HCT116 (cell line): ENCODE data around the gene OTOP3. TPM values are rescaled to one million over a fixed set of nuclear protein-coding genes. Genes with fewer than 3 reads are reported as not detected.

Experiments
- ATAC-seq: fragments of 200-7000 bp; cut with Tn5 transposase; 2 replicates; pipeline ENCODE4 v1.9.1; 2020; ENCODE audit warnings: mild to moderate bottlenecking, moderate library complexity
- BruUV-seq: library from RNA; stranded (reverse); fragments of 400-500 nt; replicated peaks from 2 replicates; lab custom pipeline; 2021; lab: Mats Ljungman, UMichigan
- CTCF ChIA-PET: fragments of 300-600 bp; sonication (Branson Sonifier 250); formaldehyde crosslinking; loops from one replicate; lab custom pipeline; 2021; ENCODE audit warnings: antibody characterized with exemption; lab: Charles Lee
- POLR2A ChIA-PET: fragments of 300-600, 350-600 bp; sonication (Branson Sonifier 250); formaldehyde crosslinking; loops from one replicate; lab custom pipeline; 2021; ENCODE audit warnings: antibody characterized with exemption; lab: Charles Lee
- RAD21 ChIA-PET, 2 experiments: fragments of 300-600 bp; sonication (Branson Sonifier 250); formaldehyde crosslinking; loops; one replicate each; lab custom pipeline; 2023; ENCODE audit warnings: low total read pairs in 2 of 2; ENCODE audit not compliant: uncharacterized antibody in 2 of 2, unreplicated experiment in 2 of 2, low non-redundant PET in 1 of 2; lab: Charles Lee
- DNase-seq: peaks from one replicate; pipeline ENCODE4 v3.0.0-alpha.2; 2010; ENCODE audit warnings: low read depth, low spot score
- H2AFZ ChIP-seq: fragments of 200-600 bp; shearing (Covaris generic), sonication (generic); 2 replicates; pipeline ENCODE4 v1.6.1; 2017; ENCODE audit warnings: low read depth, mixed run types, mixed read lengths, antibody characterized with exemption, low read length; ENCODE audit not compliant: poor library complexity, severe bottlenecking
- H3K27ac ChIP-seq: 2 replicates; pipeline ENCODE4 v1.5.1; 2012; ENCODE audit warnings: low read depth, low read length
- H3K27me3 ChIP-seq: fragments of 200-600 bp; sonication (generic); 2 replicates; pipeline ENCODE4 v1.6.1; 2016; ENCODE audit warnings: mixed run types, low read length, mixed read lengths; ENCODE audit not compliant: insufficient read depth
- H3K36me3 ChIP-seq, 2 experiments: fragments of 200-500 bp in 1 of 2; fragments of 200-600 bp in 1 of 2; sonication (Bioruptor generic) in 1 of 2; sonication (generic) in 1 of 2; 2 replicates each; pipeline versions ENCODE4 v1.5.1 to v1.6.1; 2014 to 2016; ENCODE audit warnings: low read length in 2 of 2, inconsistent platforms in 1 of 2, mixed read lengths in 1 of 2, mixed run types in 1 of 2; ENCODE audit not compliant: insufficient read depth in 2 of 2, control insufficient read depth in 1 of 2
- H3K4me1 ChIP-seq, 2 experiments: fragments of 200-600 bp in 1 of 2; sonication (generic) in 1 of 2; 2 replicates each; pipeline versions ENCODE4 v1.5.1 to v1.6.1; 2012 to 2017; ENCODE audit warnings: low read length in 2 of 2, inconsistent platforms in 1 of 2, mild to moderate bottlenecking in 1 of 2, mixed read lengths in 1 of 2, mixed run types in 1 of 2, moderate library complexity in 1 of 2; ENCODE audit not compliant: insufficient read depth in 2 of 2, control insufficient read depth in 1 of 2
- H3K4me2 ChIP-seq: fragments of 200-600 bp; sonication (generic); 2 replicates; pipeline ENCODE4 v1.6.1; 2017; ENCODE audit warnings: mixed run types, low read length, mixed read lengths
- H3K4me3 ChIP-seq, 2 experiments: fragments of 200-600 bp in 1 of 2; sonication (generic) in 1 of 2; replicated peaks in 1 of 2; 2 replicates each; pipeline ENCODE4 v1.5.1; 2011 to 2016; ENCODE audit warnings: low read length in 2 of 2, control low read depth in 1 of 2, low read depth in 1 of 2, mild to moderate bottlenecking in 1 of 2, mixed read lengths in 1 of 2, mixed run types in 1 of 2
- H3K79me2 ChIP-seq: fragments of 200-600 bp; sonication (generic); 2 replicates; pipeline ENCODE4 v1.6.1; 2017; ENCODE audit warnings: mild to moderate bottlenecking, mixed run types, low read length, moderate library complexity, mixed read lengths; ENCODE audit not compliant: insufficient read depth
- H3K9ac ChIP-seq: fragments of 200-600 bp; sonication (generic); 2 replicates; pipeline ENCODE4 v1.6.1; 2016; ENCODE audit warnings: low read length, mixed read lengths
- H3K9me2 ChIP-seq: fragments of 200-600 bp; sonication (generic), shearing (Covaris generic); 2 replicates; pipeline ENCODE4 v1.6.1; 2017; ENCODE audit warnings: mixed run types, mild to moderate bottlenecking, moderate library complexity; ENCODE audit not compliant: insufficient read depth
- H3K9me3 ChIP-seq, 2 experiments: fragments of 200-500 bp in 1 of 2; fragments of 200-600 bp in 1 of 2; sonication (Bioruptor generic) in 1 of 2; sonication (generic) in 1 of 2; 2 replicates each; pipeline ENCODE4 v1.6.1; 2014 to 2017; ENCODE audit warnings: low read length in 2 of 2, mixed read lengths in 2 of 2, inconsistent platforms in 1 of 2, low read depth in 1 of 2, mild to moderate bottlenecking in 1 of 2, mixed run types in 1 of 2, moderate library complexity in 1 of 2; ENCODE audit not compliant: control insufficient read depth in 1 of 2, insufficient read depth in 1 of 2
- H4K20me1 ChIP-seq: fragments of 200-600 bp; sonication (generic), shearing (Covaris generic); 2 replicates; pipeline ENCODE4 v1.6.1; 2017; ENCODE audit warnings: mixed run types, mild to moderate bottlenecking, moderate library complexity; ENCODE audit not compliant: insufficient read depth
- CEBPB ChIP-seq: IDR thresholded peaks from 2 replicates; pipeline ENCODE4 v1.6.1; 2012; ENCODE audit warnings: low read depth
- ELF1 ChIP-seq: IDR thresholded peaks from 2 replicates; pipeline ENCODE4 v1.6.1; 2012; ENCODE audit warnings: low read depth, borderline replicate concordance
- POLR2A ChIP-seq: IDR thresholded peaks from 2 replicates; pipeline ENCODE4 v1.7.0; 2011; ENCODE audit warnings: borderline replicate concordance; ENCODE audit not compliant: insufficient read depth, insufficient read length; ENCODE audit errors: extremely low read depth
- POLR2AphosphoS5 ChIP-seq: IDR thresholded peaks from 2 replicates; pipeline ENCODE4 v1.6.1; 2011; ENCODE audit warnings: mild to moderate bottlenecking, low read depth, low read length, moderate library complexity
- SRF ChIP-seq: IDR thresholded peaks from 2 replicates; pipeline ENCODE4 v1.6.1; 2012; ENCODE audit warnings: low read depth
- YY1 ChIP-seq: IDR thresholded peaks from 2 replicates; pipeline ENCODE4 v1.6.1; 2011; ENCODE audit warnings: low read length, low read depth, moderate library complexity, mild to moderate bottlenecking; ENCODE audit not compliant: insufficient replicate concordance; ENCODE audit errors: extremely low read depth
- intact Hi-C: fragments of 100-400 bp; cut with micrococcal nuclease; formaldehyde crosslinking; loops from 2 replicates; pipeline ENCODE4 v1.10.0; 2022
- total RNA-seq: library from RNA; stranded (reverse); gene quantifications from one replicate; pipeline ENCODE4 v1.2.1, GENCODE V29; 2021; ENCODE audit not compliant: unreplicated experiment
- TF ChIP-seq, protein P1 (sequence below), 3 experiments: fragments of 200-600 bp in 1 of 3; sonication (generic) in 1 of 3; IDR thresholded peaks in 2 of 3; conservative IDR thresholded peaks in 1 of 3; 2 replicates each; pipeline ENCODE4 v1.5.1; 2012 to 2017; ENCODE audit warnings: low read depth in 2 of 3, low read length in 2 of 3, antibody characterized with exemption in 1 of 3, borderline replicate concordance in 1 of 3, control low read depth in 1 of 3, mild to moderate bottlenecking in 1 of 3, mixed read lengths in 1 of 3, mixed run types in 1 of 3, moderate library complexity in 1 of 3; ENCODE audit not compliant: insufficient read depth in 1 of 3
- TF ChIP-seq, protein P2 (sequence below): IDR thresholded peaks from 2 replicates; pipeline ENCODE4 v1.6.1; 2012
- TF ChIP-seq, protein P3 (sequence below): IDR thresholded peaks from 2 replicates; pipeline ENCODE4 v1.6.1; 2012; ENCODE audit warnings: low read depth

Gene OTOP3
- total RNA-seq, 1 experiment from 2014 or later, result not detected

DNA sequence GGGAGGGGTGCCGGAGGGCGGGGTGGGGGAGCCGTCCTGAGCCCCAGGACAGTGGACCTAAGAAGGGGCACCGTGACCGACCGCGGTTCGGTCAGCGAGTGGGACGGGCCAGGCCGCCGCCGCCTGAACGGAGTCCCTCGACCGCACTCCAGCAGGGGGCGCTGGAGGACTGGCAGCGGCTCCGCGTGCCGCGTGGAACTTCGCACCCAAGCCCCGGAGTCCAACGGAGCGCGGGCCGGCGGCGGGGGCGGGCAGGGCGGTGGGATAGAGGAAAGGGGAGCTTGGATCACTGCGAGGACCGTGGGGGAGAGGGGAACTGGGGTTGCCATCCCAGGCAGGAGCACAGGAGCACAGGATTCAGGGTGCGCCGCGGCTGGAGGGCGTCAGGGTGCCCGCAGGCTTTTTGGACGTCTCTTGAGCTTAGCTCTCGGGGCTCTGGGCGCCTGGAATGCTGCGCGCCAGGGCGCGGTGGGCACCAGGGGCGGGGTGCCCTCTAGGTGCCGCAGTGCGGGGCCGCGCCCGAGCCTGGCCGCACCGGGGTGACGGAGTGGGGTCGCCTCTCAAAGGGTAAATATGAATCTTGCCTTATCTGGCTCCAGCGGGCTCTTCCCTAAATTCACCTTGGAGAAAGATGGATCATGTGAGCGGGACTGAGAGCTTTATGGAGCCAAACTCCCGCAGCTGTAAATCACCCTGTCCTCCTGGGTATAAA, 12.0 kb upstream of the OTOP3 start:
- intact Hi-C loops, result loop anchor here (1.0 kb wide), 1 partner anchor 35 kb away; no protein-coding TSS in a partner anchor
- H3K27me3 ChIP-seq, result peaks cover 4% of the 10 kb centered on the region; the same call in 1 of the 2 replicates
- peak; percentile 84 for ATAC-seq
- ChIA-PET CTCF (interaction anchor here (0.6 to 2.8 kb wide), 9 partner anchors 10 to 317 kb away, joined by 3 to 21 read pairs (median 5); partner anchors contain the start of gene FDXR), POLR2A (no interaction called here), RAD21 (no interaction called here)
- peak overlapping the region; percentile 97 for H3K4me2 ChIP-seq
- no peaks in the 10 kb centered on the region for H3K9me2 ChIP-seq
- no peaks in the 10 kb centered on the region for H3K79me2 ChIP-seq
- no peak overlapping the region for H3K27ac ChIP-seq
- peak overlapping the region; percentile 58 to 65 for H3K4me3 ChIP-seq
- no peaks in the 10 kb centered on the region for H3K9me3 ChIP-seq
- H2AFZ ChIP-seq, result peak overlapping the region; percentile 78
- H3K36me3 ChIP-seq, result peaks cover 0 to 2% of the 10 kb centered on the region in 2 experiments; a peak in 1 of 4 replicates
- BruUV-seq, result no TSS peak
- H3K4me1 ChIP-seq, result peaks cover 16 to 34% of the 10 kb centered on the region in 2 experiments
- peak overlapping the region; percentile 64 for H3K9ac ChIP-seq
- TF ChIP-seq, protein P1, sequence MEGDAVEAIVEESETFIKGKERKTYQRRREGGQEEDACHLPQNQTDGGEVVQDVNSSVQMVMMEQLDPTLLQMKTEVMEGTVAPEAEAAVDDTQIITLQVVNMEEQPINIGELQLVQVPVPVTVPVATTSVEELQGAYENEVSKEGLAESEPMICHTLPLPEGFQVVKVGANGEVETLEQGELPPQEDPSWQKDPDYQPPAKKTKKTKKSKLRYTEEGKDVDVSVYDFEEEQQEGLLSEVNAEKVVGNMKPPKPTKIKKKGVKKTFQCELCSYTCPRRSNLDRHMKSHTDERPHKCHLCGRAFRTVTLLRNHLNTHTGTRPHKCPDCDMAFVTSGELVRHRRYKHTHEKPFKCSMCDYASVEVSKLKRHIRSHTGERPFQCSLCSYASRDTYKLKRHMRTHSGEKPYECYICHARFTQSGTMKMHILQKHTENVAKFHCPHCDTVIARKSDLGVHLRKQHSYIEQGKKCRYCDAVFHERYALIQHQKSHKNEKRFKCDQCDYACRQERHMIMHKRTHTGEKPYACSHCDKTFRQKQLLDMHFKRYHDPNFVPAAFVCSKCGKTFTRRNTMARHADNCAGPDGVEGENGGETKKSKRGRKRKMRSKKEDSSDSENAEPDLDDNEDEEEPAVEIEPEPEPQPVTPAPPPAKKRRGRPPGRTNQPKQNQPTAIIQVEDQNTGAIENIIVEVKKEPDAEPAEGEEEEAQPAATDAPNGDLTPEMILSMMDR (IDR thresholded peaks at IDR 0.05 in 2 of 3, conservative IDR thresholded peaks at IDR 0.05 in 1 of 3; ENCODE audit: borderline replicate concordance in 1 of 3, insufficient read depth in 1 of 3, low read depth in 2 of 3, low read length in 2 of 3), result peak; percentile 84 to 93 (median 90)
- TF ChIP-seq ELF1 (no peak), SRF (no peak), CEBPB (no peak), YY1 (peak; percentile 19), POLR2A (no peak), POLR2AphosphoS5 (peak; percentile 22; the same call in 1 of the 2 replicates)
- TF ChIP-seq, protein P2, sequence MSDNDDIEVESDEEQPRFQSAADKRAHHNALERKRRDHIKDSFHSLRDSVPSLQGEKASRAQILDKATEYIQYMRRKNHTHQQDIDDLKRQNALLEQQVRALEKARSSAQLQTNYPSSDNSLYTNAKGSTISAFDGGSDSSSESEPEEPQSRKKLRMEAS, result peak; percentile 99
- TF ChIP-seq, protein P3, sequence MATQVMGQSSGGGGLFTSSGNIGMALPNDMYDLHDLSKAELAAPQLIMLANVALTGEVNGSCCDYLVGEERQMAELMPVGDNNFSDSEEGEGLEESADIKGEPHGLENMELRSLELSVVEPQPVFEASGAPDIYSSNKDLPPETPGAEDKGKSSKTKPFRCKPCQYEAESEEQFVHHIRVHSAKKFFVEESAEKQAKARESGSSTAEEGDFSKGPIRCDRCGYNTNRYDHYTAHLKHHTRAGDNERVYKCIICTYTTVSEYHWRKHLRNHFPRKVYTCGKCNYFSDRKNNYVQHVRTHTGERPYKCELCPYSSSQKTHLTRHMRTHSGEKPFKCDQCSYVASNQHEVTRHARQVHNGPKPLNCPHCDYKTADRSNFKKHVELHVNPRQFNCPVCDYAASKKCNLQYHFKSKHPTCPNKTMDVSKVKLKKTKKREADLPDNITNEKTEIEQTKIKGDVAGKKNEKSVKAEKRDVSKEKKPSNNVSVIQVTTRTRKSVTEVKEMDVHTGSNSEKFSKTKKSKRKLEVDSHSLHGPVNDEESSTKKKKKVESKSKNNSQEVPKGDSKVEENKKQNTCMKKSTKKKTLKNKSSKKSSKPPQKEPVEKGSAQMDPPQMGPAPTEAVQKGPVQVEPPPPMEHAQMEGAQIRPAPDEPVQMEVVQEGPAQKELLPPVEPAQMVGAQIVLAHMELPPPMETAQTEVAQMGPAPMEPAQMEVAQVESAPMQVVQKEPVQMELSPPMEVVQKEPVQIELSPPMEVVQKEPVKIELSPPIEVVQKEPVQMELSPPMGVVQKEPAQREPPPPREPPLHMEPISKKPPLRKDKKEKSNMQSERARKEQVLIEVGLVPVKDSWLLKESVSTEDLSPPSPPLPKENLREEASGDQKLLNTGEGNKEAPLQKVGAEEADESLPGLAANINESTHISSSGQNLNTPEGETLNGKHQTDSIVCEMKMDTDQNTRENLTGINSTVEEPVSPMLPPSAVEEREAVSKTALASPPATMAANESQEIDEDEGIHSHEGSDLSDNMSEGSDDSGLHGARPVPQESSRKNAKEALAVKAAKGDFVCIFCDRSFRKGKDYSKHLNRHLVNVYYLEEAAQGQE, result no peak
- no peak for DNase-seq
- no peaks in the 10 kb centered on the region for H4K20me1 ChIP-seq
